Tibial nerve (tissue), 4 donors: Measurements from ENCODE around the gene ATP5MC3.

Experiments used
- EP300 ChIP-seq, 2 donors: sonication (generic); formaldehyde crosslinking; IDR thresholded peaks; one replicate each; pipeline ENCODE4 v1.6.1; 2017; ENCODE audit warnings: antibody characterized with exemption in 2 of 2, mild to moderate bottlenecking in 1 of 2
- POLR2A ChIP-seq, 2 donors: fragments of 450-650 bp; IDR thresholded peaks; one replicate each; pipeline ENCODE4 v1.6.1; 2017; ENCODE audit warnings: antibody characterized with exemption in 2 of 2, mild to moderate bottlenecking in 2 of 2, moderate library complexity in 2 of 2
- TF ChIP-seq, protein P1 (sequence below), 5 experiments: fragments of 200-600 bp in 3 of 5; fragments of 450-650 bp in 2 of 5; sonication (generic) in 3 of 5; IDR thresholded peaks; one replicate each; pipeline ENCODE4 v1.5.1; 2016 to 2019; ENCODE audit warnings: antibody characterized with exemption in 5 of 5, mild to moderate bottlenecking in 3 of 5, moderate library complexity in 2 of 5

DNA sequence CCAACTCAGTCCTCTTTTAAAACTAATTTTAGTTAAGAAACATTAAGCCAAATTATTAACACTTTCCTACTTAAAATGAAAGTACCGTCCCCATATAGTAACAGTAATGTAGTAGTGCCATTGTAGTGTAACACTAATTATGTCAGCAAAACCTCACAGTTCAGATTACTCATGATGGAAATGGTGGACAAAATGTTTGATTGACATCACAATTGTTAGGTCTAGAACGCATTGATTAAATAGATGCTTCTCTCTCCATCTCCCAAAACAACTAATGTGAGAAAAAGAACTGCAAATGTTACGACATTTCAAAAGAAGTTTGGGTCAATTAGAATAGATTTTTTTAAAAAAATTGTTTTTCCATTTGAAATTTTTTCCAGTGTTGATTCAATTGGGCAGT is 12.3 kb downstream of the ATP5MC3 start:
- TF ChIP-seq, protein P1, sequence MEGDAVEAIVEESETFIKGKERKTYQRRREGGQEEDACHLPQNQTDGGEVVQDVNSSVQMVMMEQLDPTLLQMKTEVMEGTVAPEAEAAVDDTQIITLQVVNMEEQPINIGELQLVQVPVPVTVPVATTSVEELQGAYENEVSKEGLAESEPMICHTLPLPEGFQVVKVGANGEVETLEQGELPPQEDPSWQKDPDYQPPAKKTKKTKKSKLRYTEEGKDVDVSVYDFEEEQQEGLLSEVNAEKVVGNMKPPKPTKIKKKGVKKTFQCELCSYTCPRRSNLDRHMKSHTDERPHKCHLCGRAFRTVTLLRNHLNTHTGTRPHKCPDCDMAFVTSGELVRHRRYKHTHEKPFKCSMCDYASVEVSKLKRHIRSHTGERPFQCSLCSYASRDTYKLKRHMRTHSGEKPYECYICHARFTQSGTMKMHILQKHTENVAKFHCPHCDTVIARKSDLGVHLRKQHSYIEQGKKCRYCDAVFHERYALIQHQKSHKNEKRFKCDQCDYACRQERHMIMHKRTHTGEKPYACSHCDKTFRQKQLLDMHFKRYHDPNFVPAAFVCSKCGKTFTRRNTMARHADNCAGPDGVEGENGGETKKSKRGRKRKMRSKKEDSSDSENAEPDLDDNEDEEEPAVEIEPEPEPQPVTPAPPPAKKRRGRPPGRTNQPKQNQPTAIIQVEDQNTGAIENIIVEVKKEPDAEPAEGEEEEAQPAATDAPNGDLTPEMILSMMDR (IDR thresholded peaks at IDR 0.05) = no peak
- TF ChIP-seq EP300 (IDR thresholded peaks at IDR 0.05) (no peak), POLR2A (IDR thresholded peaks at IDR 0.05) (no peak)
